Prostate gland (tissue), 2 donors: ENCODE measurements around the gene ABLIM1.

ENCODE experiments used
- CTCF ChIP-seq, 4 experiments: fragments of 200-600 bp in 2 of 4; fragments of 450-650 bp in 2 of 4; sonication (generic) in 2 of 4; IDR thresholded peaks; 1 replicate in 3 of 4; 2 replicates in 1 of 4; pipeline ENCODE4 v1.5.1; 2016 to 2019; ENCODE audit warnings: antibody characterized with exemption in 4 of 4, mild to moderate bottlenecking in 2 of 4, moderate library complexity in 2 of 4
- POLR2A ChIP-seq: fragments of 450-650 bp; IDR thresholded peaks from one replicate; pipeline ENCODE4 v1.6.1; 2016; ENCODE audit warnings: antibody characterized with exemption, mild to moderate bottlenecking
- POLR2AphosphoS5 ChIP-seq: sonication (generic); formaldehyde crosslinking; IDR thresholded peaks from one replicate; pipeline ENCODE4 v1.6.1; 2017; ENCODE audit warnings: antibody characterized with exemption

GRCh38 chr10:114646426-114646825, 11.6 kb downstream of the ABLIM1 start:
- TF ChIP-seq CTCF (IDR thresholded peaks at IDR 0.05) (no peak), POLR2A (no peak), POLR2AphosphoS5 (no peak)
